CD4-positive, alpha-beta T cell treated with Interleukin-4 for 4 hours (primary cell): ENCODE measurements around the gene MSH3.
A peak's percentile ranks its signal among the peaks of the same experiment; 100 is the strongest.

Experiments
- DNase-seq: peaks from one replicate; pipeline ENCODE4 v3.0.0-alpha.2; 2020

MSH3 gene

GRCh38 chr5:80654391-80655230, at the start of gene MSH3, which contains the start of gene DHFR:
Gene MSH3, plus strand, starts transcription at chr5:80654652. Its CDS starts 76 bp downstream, at chr5:80654728.
Gene DHFR, minus strand, starts transcription at chr5:80654983. Its CDS starts 494 bp downstream, at chr5:80654489.
- DNase-seq: peak; percentile 92

- DNase-seq: no peak
Observed at GRCh38 chr5:80607343-80607742, 47.1 kb upstream of the MSH3 start.

- DNase-seq: no peak
Observed at GRCh38 chr5:80607832-80608231, 46.6 kb upstream of the MSH3 start.

- DNase-seq: no peak
Observed at GRCh38 chr5:80608731-80609130, 45.7 kb upstream of the MSH3 start.

GRCh38 chr5:80609692-80610091, 44.8 kb upstream of the MSH3 start:
- no peak for DNase-seq

- DNase-seq: no peak
Observed at GRCh38 chr5:80615266-80615914, 39.1 kb upstream of the MSH3 start.

GRCh38 chr5:80618438-80618837, 36.0 kb upstream of the MSH3 start:
- DNase-seq: no peak

GRCh38 chr5:80619086-80619485, 35.4 kb upstream of the MSH3 start:
- no peak for DNase-seq

- no peak for DNase-seq
Observed at GRCh38 chr5:80620211-80620610, 34.2 kb upstream of the MSH3 start.

- no peak for DNase-seq
Observed at GRCh38 chr5:80622756-80623155, 31.7 kb upstream of the MSH3 start.

- no peak for DNase-seq
Observed at GRCh38 chr5:80623999-80624398, 30.5 kb upstream of the MSH3 start.

- no peak for DNase-seq
Observed at GRCh38 chr5:80625230-80625629, 29.2 kb upstream of the MSH3 start.

GRCh38 chr5:80629281-80629680, 25.2 kb upstream of the MSH3 start:
- no peak for DNase-seq

- no peak for DNase-seq
Observed at GRCh38 chr5:80631278-80632259, 22.9 kb upstream of the MSH3 start.

GRCh38 chr5:80632700-80633099, 21.8 kb upstream of the MSH3 start:
- DNase-seq: no peak

GRCh38 chr5:80634193-80634592, 20.3 kb upstream of the MSH3 start:
- DNase-seq: no peak

- DNase-seq: no peak
Observed at GRCh38 chr5:80641353-80641752, 13.1 kb upstream of the MSH3 start.

GRCh38 chr5:80644900-80645299, 9.6 kb upstream of the MSH3 start:
- DNase-seq: no peak

GRCh38 chr5:80646926-80647325, 7.5 kb upstream of the MSH3 start:
- DNase-seq: no peak

- DNase-seq: no peak
Observed at GRCh38 chr5:80653502-80653901, 950 bp upstream of the MSH3 start.

- DNase-seq: no peak
Observed at GRCh38 chr5:80654054-80654390, 430 bp upstream of the MSH3 start.

- no peak for DNase-seq
Observed at GRCh38 chr5:80655231-80655774, 851 bp downstream of the MSH3 start.

- no peak for DNase-seq
Observed at GRCh38 chr5:80656425-80656824, 2.0 kb downstream of the MSH3 start.
